Astrocyte (in vitro differentiated cells and primary cell): ENCODE measurements around the gene DCC.

ENCODE experiments used
- EZH2 ChIP-seq: IDR thresholded peaks from 2 replicates; pipeline ENCODE4 v1.6.1; 2012; ENCODE audit warnings: mild to moderate bottlenecking, low read length, inconsistent platforms; ENCODE audit not compliant: insufficient read depth
- TF ChIP-seq, protein P1 (sequence below): IDR thresholded peaks from 2 replicates; pipeline ENCODE4 v1.5.1; 2011; ENCODE audit warnings: low read depth, mild to moderate bottlenecking, inconsistent platforms, low read length, moderate library complexity; ENCODE audit not compliant: insufficient read depth

DNA sequence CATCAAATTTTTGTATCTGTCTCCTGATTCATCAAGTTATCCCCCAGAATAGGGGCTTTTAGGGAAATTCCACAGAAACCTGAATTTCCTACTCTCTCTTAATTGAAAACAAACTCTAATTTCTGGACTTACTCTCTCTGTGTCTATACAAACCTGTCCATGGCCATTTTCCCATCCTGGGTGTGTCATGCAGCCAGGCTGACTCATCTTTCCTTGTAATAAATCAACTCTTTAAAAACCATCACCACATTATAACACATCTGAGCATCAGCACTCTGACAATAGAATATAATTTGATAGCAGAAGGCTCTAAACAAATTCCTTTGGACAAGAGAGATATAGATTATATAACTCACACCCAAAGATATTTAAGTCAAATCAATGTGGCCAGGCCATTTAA lies 610.2 kb downstream of the DCC start:
- TF ChIP-seq EZH2, result no peak
- TF ChIP-seq, protein P1, sequence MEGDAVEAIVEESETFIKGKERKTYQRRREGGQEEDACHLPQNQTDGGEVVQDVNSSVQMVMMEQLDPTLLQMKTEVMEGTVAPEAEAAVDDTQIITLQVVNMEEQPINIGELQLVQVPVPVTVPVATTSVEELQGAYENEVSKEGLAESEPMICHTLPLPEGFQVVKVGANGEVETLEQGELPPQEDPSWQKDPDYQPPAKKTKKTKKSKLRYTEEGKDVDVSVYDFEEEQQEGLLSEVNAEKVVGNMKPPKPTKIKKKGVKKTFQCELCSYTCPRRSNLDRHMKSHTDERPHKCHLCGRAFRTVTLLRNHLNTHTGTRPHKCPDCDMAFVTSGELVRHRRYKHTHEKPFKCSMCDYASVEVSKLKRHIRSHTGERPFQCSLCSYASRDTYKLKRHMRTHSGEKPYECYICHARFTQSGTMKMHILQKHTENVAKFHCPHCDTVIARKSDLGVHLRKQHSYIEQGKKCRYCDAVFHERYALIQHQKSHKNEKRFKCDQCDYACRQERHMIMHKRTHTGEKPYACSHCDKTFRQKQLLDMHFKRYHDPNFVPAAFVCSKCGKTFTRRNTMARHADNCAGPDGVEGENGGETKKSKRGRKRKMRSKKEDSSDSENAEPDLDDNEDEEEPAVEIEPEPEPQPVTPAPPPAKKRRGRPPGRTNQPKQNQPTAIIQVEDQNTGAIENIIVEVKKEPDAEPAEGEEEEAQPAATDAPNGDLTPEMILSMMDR, result no peak
